Measurements from ENCODE around the gene ZBED1.

DNA sequence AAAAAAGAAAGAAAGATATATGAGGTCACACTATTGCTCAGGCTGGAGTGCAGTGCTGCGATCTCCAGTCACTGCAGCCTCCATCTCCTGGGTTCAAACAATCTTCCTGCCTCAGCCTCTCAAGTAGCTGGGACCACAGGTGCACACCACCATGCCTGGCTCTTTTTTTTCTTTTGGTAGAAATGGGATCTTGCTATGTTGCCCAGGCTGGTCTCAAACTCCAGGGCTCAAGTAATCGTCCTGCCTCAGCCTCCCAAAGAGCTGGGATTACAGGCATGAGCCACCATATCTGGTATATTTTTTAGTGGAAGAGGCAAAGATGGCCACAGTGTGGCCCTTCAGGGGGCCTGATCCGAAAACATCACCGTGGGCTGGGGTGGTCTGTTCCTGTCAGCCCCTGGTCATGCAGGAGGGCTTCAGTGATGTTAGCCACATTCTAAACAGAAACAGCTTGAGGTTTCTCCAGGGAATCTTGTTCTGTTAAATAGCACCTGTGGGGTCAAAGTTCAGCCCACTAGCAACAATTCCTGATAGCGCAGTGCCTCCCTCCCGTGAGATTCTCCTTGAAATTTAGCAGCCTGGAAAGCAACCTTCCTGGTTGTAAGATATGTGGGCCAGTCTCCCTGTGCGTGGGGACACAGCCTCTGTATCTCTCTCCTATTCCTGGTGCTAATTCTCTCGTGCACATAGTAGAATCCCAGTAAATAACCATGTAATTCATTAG lies 7.3 kb upstream of the ZBED1 start:
- TF ChIP-seq TAF1 (IDR thresholded peaks at IDR 0.05; ENCODE audit: borderline replicate concordance, insufficient read depth, low read length) (no peak), POLR2AphosphoS5 (IDR thresholded peaks at IDR 0.05; ENCODE audit: low read depth, low read length) (no peak), SIN3A (IDR thresholded peaks at IDR 0.05; ENCODE audit: borderline replicate concordance, insufficient read depth, low read length) (no peak)
- TF ChIP-seq, protein P1, sequence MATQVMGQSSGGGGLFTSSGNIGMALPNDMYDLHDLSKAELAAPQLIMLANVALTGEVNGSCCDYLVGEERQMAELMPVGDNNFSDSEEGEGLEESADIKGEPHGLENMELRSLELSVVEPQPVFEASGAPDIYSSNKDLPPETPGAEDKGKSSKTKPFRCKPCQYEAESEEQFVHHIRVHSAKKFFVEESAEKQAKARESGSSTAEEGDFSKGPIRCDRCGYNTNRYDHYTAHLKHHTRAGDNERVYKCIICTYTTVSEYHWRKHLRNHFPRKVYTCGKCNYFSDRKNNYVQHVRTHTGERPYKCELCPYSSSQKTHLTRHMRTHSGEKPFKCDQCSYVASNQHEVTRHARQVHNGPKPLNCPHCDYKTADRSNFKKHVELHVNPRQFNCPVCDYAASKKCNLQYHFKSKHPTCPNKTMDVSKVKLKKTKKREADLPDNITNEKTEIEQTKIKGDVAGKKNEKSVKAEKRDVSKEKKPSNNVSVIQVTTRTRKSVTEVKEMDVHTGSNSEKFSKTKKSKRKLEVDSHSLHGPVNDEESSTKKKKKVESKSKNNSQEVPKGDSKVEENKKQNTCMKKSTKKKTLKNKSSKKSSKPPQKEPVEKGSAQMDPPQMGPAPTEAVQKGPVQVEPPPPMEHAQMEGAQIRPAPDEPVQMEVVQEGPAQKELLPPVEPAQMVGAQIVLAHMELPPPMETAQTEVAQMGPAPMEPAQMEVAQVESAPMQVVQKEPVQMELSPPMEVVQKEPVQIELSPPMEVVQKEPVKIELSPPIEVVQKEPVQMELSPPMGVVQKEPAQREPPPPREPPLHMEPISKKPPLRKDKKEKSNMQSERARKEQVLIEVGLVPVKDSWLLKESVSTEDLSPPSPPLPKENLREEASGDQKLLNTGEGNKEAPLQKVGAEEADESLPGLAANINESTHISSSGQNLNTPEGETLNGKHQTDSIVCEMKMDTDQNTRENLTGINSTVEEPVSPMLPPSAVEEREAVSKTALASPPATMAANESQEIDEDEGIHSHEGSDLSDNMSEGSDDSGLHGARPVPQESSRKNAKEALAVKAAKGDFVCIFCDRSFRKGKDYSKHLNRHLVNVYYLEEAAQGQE (IDR thresholded peaks at IDR 0.05; ENCODE audit: insufficient read depth in 1 of 2, low read depth in 2 of 2, low read length in 2 of 2) = no peak
